Tongue (tissue), 2 donors: ENCODE results near the gene CDC7. TPM values are rescaled to one million over a fixed set of nuclear protein-coding genes. Genes with fewer than 3 reads are reported as not detected.
A peak's percentile ranks its signal among the peaks of the same experiment; 100 is the strongest.
"Not testable (repeated sequence)": the region's sequence is repeated elsewhere in the genome, so short reads cannot be mapped to it uniquely, and the experiment has no call there.

Experiments used
- DNase-seq: peaks from one replicate; pipeline ENCODE4 v3.0.0-alpha.2; 2015
- total RNA-seq: library from RNA; depleted of rRNA; stranded (reverse); fragments of >200 nt; gene quantifications from one replicate; pipeline ENCODE4 v1.2.3, GENCODE V29; 2014

Gene CDC7
- total RNA-seq, 1 donor from 2014 or later = 11.5 TPM

DNA sequence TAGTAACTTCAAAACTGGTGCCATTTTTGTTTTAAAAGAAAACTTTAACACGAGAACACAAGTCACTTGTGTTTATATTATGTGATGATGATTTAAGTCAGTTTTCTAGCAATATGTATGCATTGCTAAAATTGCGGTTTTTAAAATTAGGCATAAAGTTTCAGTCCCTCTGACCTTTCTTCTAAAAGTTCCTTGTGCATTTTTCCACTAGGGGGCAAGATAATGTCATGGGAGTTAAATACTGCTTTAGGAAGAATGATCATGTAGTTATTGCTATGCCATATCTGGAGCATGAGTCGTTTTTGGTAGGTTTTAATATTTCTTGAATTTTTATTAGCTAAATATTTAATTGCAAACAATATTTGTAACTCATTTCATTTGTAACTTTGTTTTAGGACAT lies 10.7 kb downstream of the CDC7 start:
- peak; percentile 79 for DNase-seq

DNA sequence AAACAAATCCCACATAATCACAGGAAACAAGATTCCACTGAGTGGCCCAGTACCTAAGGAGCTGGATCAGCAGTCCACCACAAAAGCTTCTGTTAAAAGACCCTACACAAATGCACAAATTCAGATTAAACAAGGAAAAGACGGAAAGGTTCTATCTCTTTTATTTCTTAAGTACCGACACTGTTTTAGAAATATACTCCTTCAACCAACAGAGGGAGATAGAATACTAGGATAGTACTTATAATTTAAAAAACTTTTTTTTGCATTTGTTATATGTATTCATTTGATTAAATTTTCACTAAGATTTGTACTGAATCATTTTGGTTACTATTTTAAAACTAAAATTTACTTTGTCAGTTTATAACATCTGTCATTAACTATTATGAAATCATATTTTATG lies 12.5 kb downstream of the CDC7 start:
- peak; percentile 45 for DNase-seq

DNA sequence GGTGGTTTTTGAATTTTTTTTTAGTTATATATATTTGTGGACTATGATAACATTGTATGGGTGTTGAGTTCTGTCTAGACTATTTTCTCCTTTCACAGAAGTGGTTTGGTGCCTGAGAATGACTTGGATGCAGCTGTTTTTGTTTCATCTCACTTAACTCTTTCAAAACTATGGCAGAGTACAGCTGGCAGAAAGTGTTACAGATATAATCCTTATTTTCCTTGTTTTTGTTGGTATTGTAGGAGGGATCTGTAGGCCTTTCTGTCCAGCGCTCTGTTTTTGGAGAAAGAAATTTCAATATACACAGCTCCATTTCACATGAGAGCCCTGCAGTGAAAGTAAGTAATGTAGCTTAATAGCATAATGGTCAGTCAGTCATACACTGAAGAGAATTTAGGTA lies 13.1 kb downstream of the CDC7 start:
- no peak for DNase-seq

DNA sequence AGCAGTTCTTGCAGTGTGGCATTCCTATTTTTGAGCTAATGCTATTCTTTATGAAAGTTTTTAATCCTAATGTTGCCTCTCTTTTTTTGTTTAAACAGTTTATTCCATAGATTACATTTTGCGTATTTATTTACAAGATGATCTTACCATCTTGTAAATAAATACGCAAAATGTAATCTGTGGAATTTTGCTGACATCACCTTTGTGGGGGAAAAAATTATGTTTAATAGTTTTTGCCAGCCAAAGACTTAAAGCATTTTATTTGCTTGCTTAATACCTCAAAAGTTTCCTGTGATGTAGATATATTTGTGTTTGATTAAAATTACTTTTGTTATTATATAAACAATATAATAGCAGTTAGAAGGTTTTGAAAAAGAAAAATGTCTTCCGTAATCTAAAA lies 15.3 kb downstream of the CDC7 start:
- DNase-seq = no peak

DNA sequence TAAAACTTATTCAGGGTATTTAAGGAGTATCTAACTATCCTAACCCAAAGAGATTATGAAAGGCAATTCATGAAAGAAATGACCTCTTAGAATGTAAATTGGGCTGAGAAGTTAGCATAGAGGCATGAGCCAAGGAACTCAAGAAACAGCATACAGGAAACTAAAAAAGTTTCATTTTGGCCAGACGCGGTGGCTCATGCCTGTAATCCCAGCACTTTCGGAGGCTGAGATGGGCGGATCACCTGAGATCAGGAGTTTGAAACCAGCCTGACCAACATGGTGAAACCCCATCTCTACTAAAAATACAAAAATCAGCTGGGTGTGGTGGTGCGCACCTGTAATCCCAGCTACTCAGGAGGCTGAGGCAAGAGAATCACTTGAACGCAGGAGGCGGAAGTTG lies 16.0 kb downstream of the CDC7 start:
- DNase-seq = not testable (repeated sequence)

DNA sequence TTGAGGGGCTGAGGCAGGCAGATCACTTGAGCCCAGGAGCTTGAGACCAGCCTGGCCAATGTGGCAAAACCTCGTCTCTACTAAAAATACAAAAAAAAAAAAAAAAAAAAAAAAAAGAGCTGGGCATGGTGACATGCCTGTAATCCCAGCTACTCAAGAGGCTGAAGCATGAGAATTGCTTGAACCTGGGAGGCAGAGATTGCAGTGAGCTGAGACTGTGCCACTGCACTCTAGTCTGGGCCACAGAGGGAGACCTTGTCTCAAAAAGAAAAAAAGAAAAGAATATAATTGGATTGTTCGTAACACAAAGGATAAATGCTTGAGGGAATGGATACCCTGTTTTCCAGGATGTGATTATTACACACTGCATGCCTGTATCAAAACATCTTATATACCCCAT lies 18.5 kb downstream of the CDC7 start:
- DNase-seq = not testable (repeated sequence)

DNA sequence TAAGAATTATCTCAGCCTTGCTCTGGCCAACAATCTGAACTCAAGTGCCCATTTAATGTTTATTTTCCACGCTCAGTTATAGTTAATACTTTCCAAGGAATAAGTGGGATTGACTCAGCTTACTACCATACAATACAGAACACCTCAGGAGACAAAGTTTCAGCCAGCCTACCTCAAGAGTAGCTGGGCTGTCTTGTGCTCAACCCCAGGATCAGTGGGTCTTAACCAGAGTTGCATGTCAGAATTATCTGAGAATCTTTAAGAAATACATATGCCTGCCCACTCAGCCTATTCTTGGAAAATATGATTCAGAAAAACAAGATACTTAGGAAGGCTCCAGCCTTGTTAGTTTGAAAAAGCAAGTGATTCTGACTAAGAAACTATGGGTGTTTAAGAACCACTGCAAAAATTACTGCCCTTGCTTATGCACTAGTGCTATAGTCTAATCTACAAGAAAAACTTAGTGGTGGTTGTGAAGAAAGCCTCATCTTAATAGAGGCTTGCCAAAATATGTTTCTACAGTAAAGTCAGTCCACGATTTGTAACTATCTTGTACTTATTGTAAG lies 20.4 kb downstream of the CDC7 start:
- DNase-seq = no peak

DNA sequence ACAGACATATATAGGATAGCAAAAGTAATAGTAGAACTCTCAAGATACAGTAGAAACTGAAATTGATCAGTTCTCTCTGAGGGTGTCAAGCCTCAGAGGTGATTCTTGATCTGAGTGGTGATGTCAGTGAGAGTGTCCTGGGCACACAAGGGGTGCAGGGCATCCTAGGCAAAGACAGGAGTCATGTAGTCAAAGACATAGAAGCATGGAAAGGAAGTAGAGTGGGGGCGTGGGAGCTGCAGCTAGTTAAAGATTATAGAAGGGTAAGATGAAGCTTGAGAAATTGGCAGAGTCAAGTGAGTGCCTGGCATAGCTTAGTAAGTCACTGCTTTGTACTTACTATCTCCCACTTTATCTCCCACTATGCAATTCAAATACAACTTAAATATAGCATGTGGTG lies 22.8 kb downstream of the CDC7 start:
- no peak for DNase-seq

DNA sequence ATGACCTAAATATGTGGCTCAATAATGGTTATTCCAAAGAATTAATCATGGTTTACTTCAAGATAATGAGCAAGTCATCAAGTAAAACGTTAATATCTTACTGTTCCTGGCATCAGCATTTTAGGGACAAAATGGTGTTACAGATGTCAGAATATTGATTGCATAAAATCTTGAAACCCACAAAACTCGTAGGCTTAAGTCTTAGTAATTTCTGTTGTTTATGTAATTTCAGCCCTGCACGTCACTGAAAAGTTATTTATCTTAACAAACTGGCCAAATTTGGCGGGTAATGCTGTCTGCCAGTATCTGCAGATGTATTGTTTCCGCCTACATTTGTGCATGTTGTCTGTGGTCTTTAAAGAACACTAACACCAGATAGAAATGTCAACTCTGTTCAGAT lies 25.8 kb downstream of the CDC7 start:
- no peak for DNase-seq

DNA sequence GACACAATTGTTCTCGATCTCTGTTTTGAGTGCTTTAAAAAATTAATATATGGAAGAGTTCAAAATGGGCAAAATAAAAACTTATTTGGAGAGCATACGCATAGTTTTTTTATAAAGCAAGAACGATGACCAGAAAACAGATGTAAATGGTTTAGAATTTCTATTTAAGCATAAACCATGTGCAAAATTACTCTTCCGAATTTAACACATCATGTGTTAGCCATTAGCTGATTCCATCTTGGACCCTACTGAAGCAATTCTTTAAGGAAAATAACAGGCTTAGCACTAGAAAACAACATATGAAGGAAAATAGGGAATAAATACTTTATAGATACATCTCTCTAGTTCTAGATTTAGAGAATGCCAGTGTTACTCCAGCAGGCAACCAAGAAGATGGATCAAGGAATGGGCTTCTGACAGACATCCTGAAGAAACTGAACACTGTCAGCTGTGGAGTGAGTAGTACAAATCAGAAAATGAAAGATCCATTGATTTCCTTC lies 26.7 kb downstream of the CDC7 start:
- DNase-seq = peak; percentile 40

DNA sequence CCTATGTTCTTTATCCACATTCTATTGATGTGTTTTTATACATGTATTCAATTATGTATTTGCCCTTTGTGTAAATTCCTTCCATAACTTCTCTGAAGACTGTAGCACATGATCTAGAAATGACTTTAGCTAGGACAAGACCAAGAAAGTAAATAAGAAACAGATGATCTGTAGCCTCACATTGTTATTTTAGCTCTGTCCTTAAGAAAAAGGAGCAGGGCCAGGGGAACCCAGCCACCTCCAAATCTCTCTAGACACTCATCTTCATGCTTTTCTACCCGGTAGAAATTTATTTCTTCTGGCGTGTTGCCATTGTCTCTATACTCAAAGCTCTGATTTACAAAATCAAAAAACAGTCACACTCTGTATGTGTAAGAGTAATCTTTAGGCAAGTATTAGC lies 27.1 kb downstream of the CDC7 start:
- DNase-seq = peak; percentile 26

DNA sequence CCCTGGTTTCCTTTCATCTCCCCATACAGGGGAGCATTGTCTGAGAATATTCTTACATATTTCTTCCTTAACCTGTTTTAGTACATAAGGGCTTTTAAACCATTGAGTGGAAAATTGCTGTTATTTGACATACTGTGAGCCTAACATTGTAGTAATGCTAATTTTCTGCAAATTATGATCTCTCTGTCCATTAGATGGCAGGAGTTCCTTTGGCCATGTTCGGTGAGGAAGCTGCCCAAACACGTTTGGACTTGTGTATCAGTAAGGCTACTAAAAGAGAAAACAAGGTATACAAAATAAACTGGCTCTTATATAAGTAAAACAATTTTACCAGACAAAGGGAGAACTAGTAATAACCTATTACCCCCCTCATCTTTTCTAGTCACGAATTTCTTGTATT lies 29.2 kb downstream of the CDC7 start:
- DNase-seq = no peak

DNA sequence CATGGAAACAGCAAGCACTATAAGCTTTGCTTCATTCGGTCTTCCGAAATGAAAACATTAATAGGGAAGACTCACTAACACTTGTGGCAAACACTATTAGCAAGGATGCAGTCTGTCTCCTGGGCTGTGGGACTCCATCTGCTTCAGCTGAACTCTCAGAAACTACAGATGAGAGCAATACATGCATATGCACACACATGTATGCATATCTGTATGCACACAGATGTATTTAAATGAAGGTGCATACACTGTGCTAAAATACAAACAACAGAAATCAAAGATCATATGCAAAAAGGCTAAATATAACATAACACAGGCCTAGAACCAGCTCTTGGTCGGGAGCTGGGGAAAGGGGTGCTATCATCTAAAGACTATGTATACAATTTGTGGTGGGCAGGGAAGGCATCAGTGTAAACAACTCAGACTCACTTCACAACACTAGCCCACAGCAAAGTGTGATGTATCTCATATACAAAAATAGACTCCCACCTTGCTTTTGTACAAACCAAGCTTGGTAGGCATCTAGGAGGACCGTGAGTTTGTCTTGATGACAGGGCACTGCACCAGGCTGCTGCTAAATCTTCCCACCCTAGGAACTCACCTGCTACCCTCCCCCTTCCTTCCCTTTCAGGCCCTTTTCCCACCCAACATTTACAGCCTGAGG lies 32.8 kb downstream of the CDC7 start:
- no peak for DNase-seq

DNA sequence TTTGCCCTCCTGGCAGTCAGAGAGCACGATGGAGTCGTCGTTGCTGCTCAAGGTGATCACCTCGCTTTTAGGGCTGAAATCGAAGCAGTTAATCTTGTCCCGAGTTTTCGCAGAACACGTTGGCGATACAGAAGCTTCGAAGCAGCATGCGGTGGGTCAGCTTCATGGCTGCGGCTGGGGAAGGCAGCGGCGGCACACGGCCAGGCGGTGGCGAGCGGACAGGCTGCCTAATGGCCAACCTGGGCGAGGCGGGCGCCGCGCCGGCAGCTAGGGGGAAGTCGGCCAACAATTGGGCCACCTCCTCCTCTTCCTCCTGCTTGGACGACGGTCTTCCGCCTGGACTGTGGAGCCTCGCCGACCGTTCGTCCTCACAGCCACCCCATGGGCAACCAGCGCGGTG lies 34.8 kb downstream of the CDC7 start:
- no peak for DNase-seq

DNA sequence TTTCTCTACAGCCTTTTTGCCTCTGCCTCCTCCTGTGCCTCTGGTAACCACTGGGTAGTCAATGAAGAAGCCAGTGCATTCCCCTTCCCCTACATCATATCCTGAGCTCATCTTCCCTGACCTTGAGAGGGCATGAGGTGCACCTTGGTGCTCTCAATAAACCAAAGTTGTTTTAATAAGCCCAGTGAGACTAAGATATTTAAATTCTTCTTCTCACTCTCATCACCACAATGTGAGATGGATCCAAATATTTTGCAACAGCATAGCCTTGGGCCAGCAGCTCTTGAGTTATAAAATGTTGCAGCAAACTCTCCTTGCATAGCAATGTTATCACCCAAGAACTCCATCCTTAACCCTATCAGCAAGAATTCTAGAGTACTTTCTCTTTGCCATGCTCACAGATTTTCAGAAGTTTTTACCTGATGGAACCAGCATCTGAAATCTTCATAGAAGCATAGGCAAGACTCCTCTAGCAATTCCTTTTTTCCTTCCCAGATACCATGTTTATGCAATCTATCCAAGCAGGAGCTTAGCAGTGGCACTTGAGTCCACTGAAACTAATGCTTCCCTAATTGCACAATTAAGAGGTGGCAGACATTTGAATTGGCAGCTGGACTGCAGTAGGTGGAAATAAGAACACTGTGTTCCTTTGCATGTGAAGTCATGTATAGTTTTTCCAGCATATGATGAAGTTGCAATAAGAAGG lies 36.8 kb downstream of the CDC7 start:
- no peak for DNase-seq

DNA sequence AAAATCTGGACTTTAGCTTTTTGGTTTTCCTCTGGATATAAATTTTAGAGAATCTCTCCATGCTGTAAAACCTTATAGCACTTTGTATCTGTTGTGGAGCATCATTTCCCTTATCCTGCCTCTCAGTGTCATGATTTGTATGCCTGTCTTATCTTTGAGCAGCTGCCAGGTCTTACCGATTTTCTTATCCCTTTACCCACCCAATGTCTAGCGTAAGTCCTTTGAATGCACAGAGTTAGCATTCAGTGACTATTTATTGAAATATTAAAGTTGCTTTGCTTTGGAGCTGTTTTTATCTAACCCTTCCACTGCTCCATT lies 37.3 kb downstream of the CDC7 start:
- no peak for DNase-seq

DNA sequence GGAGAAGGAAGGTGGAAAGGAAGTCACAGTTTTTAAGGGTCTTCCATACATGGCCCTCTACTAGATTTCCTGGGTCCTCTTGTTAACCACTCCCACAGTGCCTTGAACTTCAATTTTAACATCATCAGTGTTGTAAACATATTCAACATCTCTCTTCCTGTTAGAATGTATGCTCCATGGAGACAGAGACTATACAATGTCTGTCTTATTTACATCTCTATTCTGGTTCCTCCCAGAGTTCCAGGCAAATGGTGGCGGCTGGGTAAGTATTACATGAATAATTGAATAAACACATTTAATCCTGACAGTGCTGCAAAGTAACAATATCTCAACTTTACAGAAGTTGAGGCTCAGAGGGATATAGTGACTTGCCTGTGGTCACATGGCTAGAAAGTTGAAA lies 40.3 kb downstream of the CDC7 start:
- DNase-seq = no peak

DNA sequence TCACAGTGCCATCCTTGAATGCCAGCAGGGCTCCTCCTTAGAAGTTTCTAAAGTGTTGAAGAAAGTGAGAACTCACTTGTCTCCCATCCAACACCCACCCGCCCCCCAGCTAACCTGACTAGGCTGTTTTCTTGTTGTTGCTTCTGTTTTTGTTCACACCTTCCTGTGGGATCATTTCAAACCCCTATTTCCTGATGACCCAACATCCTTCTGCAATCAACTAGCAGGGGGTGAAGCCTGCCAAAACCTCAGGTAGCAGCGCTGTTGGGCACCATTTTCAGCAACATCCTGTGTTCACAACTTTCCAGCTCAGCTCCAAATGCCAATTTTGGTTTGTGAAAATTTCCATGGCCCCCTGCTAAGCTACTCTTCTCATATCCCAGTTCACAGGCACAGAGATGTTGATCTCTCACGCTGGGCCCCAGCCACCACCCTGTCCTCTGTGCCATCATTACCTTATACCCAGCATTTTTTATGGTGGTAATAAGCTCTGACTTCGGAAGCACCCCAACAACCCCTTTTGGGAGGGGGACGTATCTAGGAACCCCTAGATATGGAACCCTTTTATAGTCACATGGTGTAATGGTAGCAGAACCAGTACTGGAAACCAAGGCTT lies 41.4 kb downstream of the CDC7 start:
- no peak for DNase-seq

DNA sequence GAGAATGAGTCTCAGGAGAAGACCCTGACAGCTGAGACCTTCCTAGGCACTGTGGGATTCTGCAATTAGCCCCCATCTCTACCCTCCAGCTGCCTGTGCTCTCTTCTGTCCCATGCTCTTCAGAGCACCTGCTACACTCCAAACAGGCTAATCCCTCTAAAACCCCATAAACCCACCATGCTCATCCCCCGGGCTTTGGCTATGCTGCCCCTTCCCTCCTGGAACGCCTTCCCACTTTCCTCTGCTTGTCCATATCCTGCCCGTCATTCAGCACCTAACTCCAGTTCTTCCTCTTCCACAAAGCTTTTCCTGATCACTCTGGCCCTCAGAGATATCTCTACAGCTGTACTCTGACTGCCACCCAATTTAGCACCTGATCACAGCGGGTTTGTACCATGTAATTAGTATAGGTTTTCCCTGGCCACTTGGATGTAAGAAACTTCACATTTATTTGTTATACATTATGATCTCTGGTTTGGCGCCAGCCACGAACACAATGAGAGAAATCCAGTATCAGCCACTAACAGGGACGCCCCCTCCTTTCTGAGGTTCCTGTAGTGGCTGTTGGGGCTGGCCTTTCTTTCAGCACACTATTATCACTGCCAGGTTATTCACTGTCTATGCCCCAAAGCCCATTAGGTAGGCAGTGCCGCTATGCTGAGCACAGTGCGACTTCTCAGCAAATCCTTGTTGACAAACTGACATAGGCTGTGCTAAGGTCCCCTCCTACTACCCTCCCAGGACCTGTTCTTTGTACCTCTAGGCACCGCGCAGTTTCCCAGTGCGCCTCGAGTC lies 45.1 kb downstream of the CDC7 start:
- DNase-seq = peak; percentile 79

DNA sequence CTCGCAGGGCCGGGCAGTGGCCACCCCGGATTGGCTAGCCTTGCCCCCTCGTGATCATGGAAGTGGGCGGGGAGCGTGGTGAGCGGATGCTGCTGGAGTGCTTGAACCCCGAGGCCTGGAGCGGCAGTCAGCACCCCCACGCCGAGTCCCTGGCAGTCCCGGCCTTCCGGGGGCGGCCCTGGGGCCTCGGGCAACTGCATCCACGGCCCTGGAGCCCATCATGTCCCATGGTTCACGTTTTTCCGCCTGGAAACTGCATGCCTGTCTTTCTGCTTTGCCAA lies 45.6 kb downstream of the CDC7 start:
- DNase-seq = no peak

DNA sequence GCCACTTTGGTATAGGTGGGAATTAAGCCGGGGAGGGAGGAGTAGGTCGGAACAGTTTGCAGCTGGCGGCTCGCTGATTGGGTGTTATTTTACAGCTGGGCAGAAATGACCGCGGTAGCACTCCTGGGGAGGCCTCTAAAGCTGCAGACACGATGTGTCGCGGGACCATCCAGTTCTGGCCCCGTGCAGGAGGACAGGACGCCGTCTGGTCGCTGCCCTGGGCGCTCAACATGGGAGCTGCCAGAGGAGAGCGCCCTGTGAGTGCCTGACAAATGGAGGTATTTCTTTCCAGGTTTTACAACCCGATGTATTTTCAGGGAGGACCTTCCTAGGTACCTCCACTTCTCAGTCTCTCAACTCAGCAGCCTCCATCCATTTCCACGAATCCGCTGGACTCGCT lies 46.2 kb downstream of the CDC7 start:
- no peak for DNase-seq

DNA sequence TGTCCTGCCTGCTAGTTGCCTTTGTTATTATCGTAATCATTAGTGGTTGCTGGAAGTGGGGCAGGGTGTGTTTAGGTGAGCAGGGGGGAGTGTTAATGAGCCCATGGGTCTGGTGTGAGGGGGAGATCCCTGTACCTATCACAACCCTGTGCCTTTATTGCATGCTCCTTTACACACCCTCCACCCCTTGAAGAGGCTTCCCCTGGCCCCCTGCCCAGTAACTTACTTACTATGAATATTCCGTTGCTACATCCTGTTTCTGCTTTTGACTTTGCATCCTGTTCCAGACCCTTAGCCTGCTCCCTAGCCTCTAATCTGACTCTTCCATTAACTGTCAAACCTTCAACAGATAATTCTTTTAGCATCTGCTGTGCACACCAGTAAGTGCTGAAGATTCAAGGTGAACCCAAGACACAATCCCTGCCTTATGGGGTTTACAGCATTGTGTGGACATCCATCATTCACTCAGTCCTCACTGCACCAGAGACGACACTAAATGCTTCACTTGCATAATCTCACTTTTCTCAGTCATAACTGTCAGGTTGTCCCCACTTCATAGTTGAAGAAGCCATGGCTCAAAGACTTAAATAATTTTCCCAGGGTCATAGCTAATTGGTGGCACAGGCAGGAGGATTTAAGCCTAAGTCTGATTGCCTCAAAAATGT lies 47.9 kb downstream of the CDC7 start:
- DNase-seq = no peak
